ENCODE data around the gene ZCCHC4.

The ZCCHC4 gene

DNA sequence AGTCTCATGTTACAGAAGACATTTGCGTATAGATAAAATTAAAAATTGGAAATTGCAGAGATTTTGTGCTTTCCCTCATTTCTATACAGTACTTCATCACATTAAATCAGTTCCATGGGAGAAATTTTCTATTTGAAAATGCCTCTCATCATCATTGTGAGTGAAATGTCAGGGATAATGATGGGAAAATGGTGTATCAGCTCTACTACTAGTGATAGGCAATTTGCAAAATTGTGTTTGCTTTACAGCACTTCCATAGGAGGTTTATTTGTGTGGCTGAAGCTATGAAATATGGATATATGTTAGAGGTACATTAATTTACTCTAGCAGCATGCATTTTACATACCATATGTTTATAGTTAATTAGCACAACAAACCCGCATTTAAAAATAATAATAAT is 43.5 kb downstream of the ZCCHC4 start:
- no peak for DNase-seq (ENCODE audit: low read depth)
- TF ChIP-seq POLR2A (IDR thresholded peaks at IDR 0.05; ENCODE audit: extremely low read depth, insufficient read length) (no peak), CTCF (IDR thresholded peaks at IDR 0.05; ENCODE audit: low read depth, low read length) (no peak), MAX (IDR thresholded peaks at IDR 0.05; ENCODE audit: low read depth, low read length) (no peak), MYC (IDR thresholded peaks at IDR 0.05; ENCODE audit: low read depth, low read length) (no peak)
- H3K4me3 ChIP-seq (ENCODE audit: low read depth, low read length), result no peak overlapping the region

GRCh38 chr4:25358515-25359275 is 46.1 kb downstream of the ZCCHC4 start:
- TF ChIP-seq POLR2A (IDR thresholded peaks at IDR 0.05; ENCODE audit: extremely low read depth, insufficient read length), result no peak
- TF ChIP-seq MAX (IDR thresholded peaks at IDR 0.05; ENCODE audit: low read depth, low read length), result no peak
- no peak overlapping the region for H3K4me3 ChIP-seq (ENCODE audit: low read depth, low read length)
- peak; percentile 21 for DNase-seq (ENCODE audit: low read depth)

DNA sequence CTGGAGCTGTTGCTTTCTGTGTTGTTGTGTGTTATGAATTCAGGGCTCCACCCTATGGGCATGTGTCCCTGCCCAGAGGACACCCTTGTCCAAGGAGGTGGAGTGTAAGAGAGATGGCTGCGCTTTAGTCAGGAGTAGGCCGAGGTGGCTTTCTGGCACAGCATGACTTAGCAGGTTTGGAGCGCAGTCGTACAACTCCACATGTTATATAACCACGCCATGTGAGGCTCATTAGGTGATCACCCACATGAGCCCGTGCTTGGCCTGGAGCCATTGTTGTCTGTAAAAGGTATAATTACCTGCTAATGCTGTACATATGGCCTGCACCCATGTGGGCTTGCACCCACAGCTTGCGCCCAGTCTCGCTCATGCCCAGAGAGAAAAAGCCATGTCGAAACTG is 48.7 kb downstream of the ZCCHC4 start:
- no peak overlapping the region for H3K4me3 ChIP-seq (ENCODE audit: low read depth, low read length)
- DNase-seq (ENCODE audit: low read depth), result peak; percentile 18
- TF ChIP-seq MYC (IDR thresholded peaks at IDR 0.05; ENCODE audit: low read depth, low read length) (no peak), MAX (IDR thresholded peaks at IDR 0.05; ENCODE audit: low read depth, low read length) (0 out of 2 replicates have a peak, but pooled peaks have one; percentile 7)

GRCh38 chr4:25367004-25367621 is 54.5 kb downstream of the ZCCHC4 start:
- TF ChIP-seq CTCF (IDR thresholded peaks at IDR 0.05; ENCODE audit: low read depth, low read length) (peak; percentile 50), MAX (IDR thresholded peaks at IDR 0.05; ENCODE audit: low read depth, low read length) (no peak)
- no peak overlapping the region for H3K4me3 ChIP-seq (ENCODE audit: low read depth, low read length)
- peak; percentile 72 for DNase-seq (ENCODE audit: low read depth)

DNA sequence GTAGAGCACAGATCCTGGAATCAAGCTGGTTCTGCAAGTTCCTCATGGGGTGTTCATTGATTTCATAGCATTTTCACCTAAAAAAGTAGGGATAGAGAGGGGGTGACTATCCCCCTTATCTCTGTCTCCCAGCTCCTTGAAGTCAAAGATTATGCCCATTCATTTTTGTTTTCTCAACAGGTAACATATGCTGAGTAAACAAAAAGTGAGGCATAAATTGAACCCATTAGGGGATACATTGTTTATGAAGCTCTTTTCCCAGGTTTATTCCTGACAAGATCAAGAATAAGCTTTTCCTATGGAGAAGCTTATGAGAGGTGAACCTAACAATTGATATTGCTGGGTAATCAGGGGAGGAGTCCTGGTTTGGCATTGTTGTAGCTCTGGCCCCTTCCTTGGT is 55.3 kb downstream of the ZCCHC4 start:
- DNase-seq (ENCODE audit: low read depth), result no peak
- no peak for TF ChIP-seq POLR2A (IDR thresholded peaks at IDR 0.05; ENCODE audit: extremely low read depth, insufficient read length)
- TF ChIP-seq MYC (IDR thresholded peaks at IDR 0.05; ENCODE audit: low read depth, low read length), result no peak
- no peak for TF ChIP-seq MAX (IDR thresholded peaks at IDR 0.05; ENCODE audit: low read depth, low read length)
- no peak for TF ChIP-seq CTCF (IDR thresholded peaks at IDR 0.05; ENCODE audit: low read depth, low read length)
- H3K4me3 ChIP-seq (ENCODE audit: low read depth, low read length), result no peak overlapping the region

- TF ChIP-seq CTCF (IDR thresholded peaks at IDR 0.05; ENCODE audit: low read depth, low read length) (no peak), POLR2A (IDR thresholded peaks at IDR 0.05; ENCODE audit: extremely low read depth, insufficient read length) (no peak)
- no peak overlapping the region for H3K4me3 ChIP-seq (ENCODE audit: low read depth, low read length)
- DNase-seq (ENCODE audit: low read depth), result no peak
Observed at GRCh38 chr4:25368315-25368714, 55.7 kb downstream of the ZCCHC4 start.

Measured in NB4 (cell line).